Suprapubic skin (tissue), 4 donors: Measurements from ENCODE around the gene EMP2. TPM values are rescaled to one million over a fixed set of nuclear protein-coding genes. Genes with fewer than 3 reads are reported as not detected.

Source experiments
- DNase-seq, 2 donors: peaks; one replicate each; pipeline ENCODE4 v3.0.0-alpha.2; 2019; ENCODE audit warnings: low spot score in 2 of 2
- H3K27ac ChIP-seq: fragments of 200-600 bp; sonication (generic); one replicate; pipeline ENCODE4 v1.5.1; 2019
- H3K27me3 ChIP-seq: fragments of 200-600 bp; sonication (generic); one replicate; pipeline ENCODE4 v1.5.1; 2019
- H3K36me3 ChIP-seq: fragments of 200-600 bp; sonication (generic); one replicate; pipeline ENCODE4 v1.5.1; 2019
- H3K4me1 ChIP-seq: fragments of 200-600 bp; sonication (generic); one replicate; pipeline ENCODE4 v1.5.1; 2019
- H3K4me3 ChIP-seq: fragments of 200-600 bp; sonication (generic); one replicate; pipeline ENCODE4 v1.5.1; 2019; ENCODE audit warnings: mild to moderate bottlenecking
- H3K9me3 ChIP-seq: fragments of 200-600 bp; sonication (generic); one replicate; pipeline ENCODE4 v1.5.1; 2019
- CTCF ChIP-seq, 2 donors: fragments of 200-600 bp in 1 of 2; fragments of 450-650 bp in 1 of 2; sonication (generic) in 1 of 2; IDR thresholded peaks; one replicate each; pipeline ENCODE4 v1.5.1; 2016 to 2019; ENCODE audit warnings: antibody characterized with exemption in 2 of 2, mild to moderate bottlenecking in 1 of 2, moderate library complexity in 1 of 2
- EP300 ChIP-seq: sonication (generic); formaldehyde crosslinking; IDR thresholded peaks from one replicate; pipeline ENCODE4 v1.6.1; 2017; ENCODE audit warnings: antibody characterized with exemption
- POLR2A ChIP-seq, 2 donors: fragments of 450-650 bp; IDR thresholded peaks; one replicate each; pipeline ENCODE4 v1.6.1; 2017; ENCODE audit warnings: antibody characterized with exemption in 2 of 2, mild to moderate bottlenecking in 2 of 2, moderate library complexity in 2 of 2
- POLR2AphosphoS5 ChIP-seq, 3 donors: sonication (generic); formaldehyde crosslinking; IDR thresholded peaks; one replicate each; pipeline ENCODE4 v1.6.1; 2017; ENCODE audit warnings: antibody characterized with exemption in 3 of 3
- WGBS: methylation state at CpG from one replicate; pipeline ENCODE4 v1.1.5; 2018; 5-methylcytosine and 5-hydroxymethylcytosine counted together
- total RNA-seq, 4 donors: library from RNA; depleted of rRNA; stranded (reverse); fragments of >200 nt; gene quantifications; one replicate each; pipeline ENCODE4 v1.1.0, GENCODE V29; 2016

The EMP2 gene
- total RNA-seq, 4 donors from 2014 or later, result 91.6 to 187 (median 139) TPM

- DNase-seq, result no peak
- Histone ChIP-seq H3K4me3 (no peak overlapping the region), H3K9me3 (peaks cover 5% of the 10 kb centered on the region), H3K27me3 (no peaks in the 10 kb centered on the region), H3K27ac (no peak overlapping the region), H3K36me3 (peaks cover 14% of the 10 kb centered on the region), H3K4me1 (no peaks in the 10 kb centered on the region)
- TF ChIP-seq POLR2A (IDR thresholded peaks at IDR 0.05) (no peak), POLR2AphosphoS5 (IDR thresholded peaks at IDR 0.05) (no peak), EP300 (no peak), CTCF (IDR thresholded peaks at IDR 0.05) (no peak)
- 45% methylated on average over 1 of the region's 1 CpG for WGBS
These were observed 90.3 kb downstream of the EMP2 start for GRCh38 chr16:10490141-10490540.

GRCh38 chr16:10485698-10486382 lies 94.6 kb downstream of the EMP2 start:
- no peak for TF ChIP-seq CTCF (IDR thresholded peaks at IDR 0.05)
- no peak for TF ChIP-seq POLR2AphosphoS5 (IDR thresholded peaks at IDR 0.05)
- no peak for TF ChIP-seq POLR2A (IDR thresholded peaks at IDR 0.05)
- WGBS, result 96% methylated on average over 12 of the region's 12 CpGs

GRCh38 chr16:10485159-10485558 lies 95.2 kb downstream of the EMP2 start:
- TF ChIP-seq EP300 (no peak), POLR2A (IDR thresholded peaks at IDR 0.05) (no peak), CTCF (IDR thresholded peaks at IDR 0.05) (no peak), POLR2AphosphoS5 (IDR thresholded peaks at IDR 0.05) (no peak)
- H3K4me1 ChIP-seq, result no peaks in the 10 kb centered on the region
- no peak overlapping the region for H3K4me3 ChIP-seq
- no peak overlapping the region for H3K27ac ChIP-seq
- H3K9me3 ChIP-seq, result peaks cover 5% of the 10 kb centered on the region
- no peak for DNase-seq
- no peaks in the 10 kb centered on the region for H3K27me3 ChIP-seq
- 95% methylated on average over 4 of the region's 4 CpGs for WGBS
- peaks cover 24% of the 10 kb centered on the region for H3K36me3 ChIP-seq

More at GRCh38 chr16:10485698-10486382, 94.6 kb downstream of the EMP2 start:
- Histone ChIP-seq H3K27me3 (no peaks in the 10 kb centered on the region), H3K4me3 (no peak overlapping the region), H3K27ac (no peak overlapping the region), H3K36me3 (peaks cover 24% of the 10 kb centered on the region), H3K9me3 (peaks cover 5% of the 10 kb centered on the region), H3K4me1 (no peaks in the 10 kb centered on the region)
- no peak for DNase-seq

- TF ChIP-seq POLR2A (IDR thresholded peaks at IDR 0.05) (no peak), EP300 (no peak), CTCF (IDR thresholded peaks at IDR 0.05) (no peak), POLR2AphosphoS5 (IDR thresholded peaks at IDR 0.05) (no peak)
- Histone ChIP-seq H3K9me3 (no peaks in the 10 kb centered on the region), H3K4me1 (no peaks in the 10 kb centered on the region), H3K36me3 (peaks cover 25% of the 10 kb centered on the region), H3K27me3 (no peaks in the 10 kb centered on the region), H3K27ac (no peak overlapping the region), H3K4me3 (no peak overlapping the region)
- no peak for DNase-seq
- WGBS, result 83% methylated on average over 1 of the region's 2 CpGs
These were observed 100.2 kb downstream of the EMP2 start for GRCh38 chr16:10480151-10480550.

Other genes with a start within 250 kb of the EMP2 start
- gene ATF7IP2, start 194.5 kb downstream of the EMP2 start, total RNA-seq, result 10 to 100 TPM in 2 of 4 donors, 1 to 10 TPM in 2; 2.8 to 22.6 (median 10.1) TPM
- gene TEKT5, start 114.3 kb upstream of the EMP2 start, total RNA-seq, result 1 to 10 TPM in 1 of 4 donors, under 1 TPM in 1, not detected in 2; 0.64 to 2.3 TPM
- 10 to 100 TPM; 12.2 to 19.2 (median 16.3) TPM for gene NUBP1, start 163.2 kb upstream of the EMP2 start, total RNA-seq
- gene TVP23A, start 238.2 kb upstream of the EMP2 start, total RNA-seq, result under 1 TPM in 1 of 4 donors, not detected in 3; 0.64 TPM